ENCODE results near the gene DMRTA2. TPM values are rescaled to one million over a fixed set of nuclear protein-coding genes. Genes with fewer than 3 reads are reported as not detected.

Gene DMRTA2
- total and polyA plus RNA-seq, 2 donors (not counting 3 experiments of a cell fraction or from before 2014, with no cell fraction given) = not detected

- Histone ChIP-seq H3K27me3 (ENCODE audit: control insufficient read depth in 2 of 2, insufficient read depth in 2 of 2, low read length in 2 of 2) (no peaks in the 10 kb centered on the region), H3K36me3 (ENCODE audit: control insufficient read depth in 2 of 2, extremely low read depth in 1 of 2, insufficient read depth in 2 of 2, low read length in 2 of 2) (no peaks in the 10 kb centered on the region), H4K20me1 (replicated peaks; ENCODE audit: control insufficient read depth, extremely low read depth, insufficient read depth, low read length) (no peaks in the 10 kb centered on the region), H3K4me2 (ENCODE audit: insufficient read depth, low read length) (no peak overlapping the region), H3K27ac (ENCODE audit: insufficient read depth, low read depth, low read length) (no peak overlapping the region), H2AFZ (ENCODE audit: low read depth, low read length) (no peak overlapping the region), H3K4me3 (replicated peaks in 1 of 3; ENCODE audit: insufficient read depth in 1 of 3, low read depth in 1 of 3, low read length in 3 of 3) (no peak overlapping the region), H3K9ac (replicated peaks; ENCODE audit: extremely low read depth, insufficient read depth, low read length) (no peak overlapping the region), H3K9me3 (replicated peaks; ENCODE audit: control insufficient read depth, insufficient read depth, low read length) (no peaks in the 10 kb centered on the region), H3K9me1 (replicated peaks; ENCODE audit: control insufficient read depth, extremely low read depth, insufficient read depth, low read length) (no peaks in the 10 kb centered on the region), H3K4me1 (ENCODE audit: control insufficient read depth, extremely low read depth, insufficient read depth, low read length) (no peaks in the 10 kb centered on the region), H3K79me2 (ENCODE audit: control insufficient read depth, insufficient read depth, low read length) (no peaks in the 10 kb centered on the region)
- dilution Hi-C loops (cut with MboI; ENCODE audit: extremely low pct_ligation_motif_present, low sequenced_read_pairs) = no loop called here
- FAIRE-seq (no peak), DNase-seq (ENCODE audit: low read depth, low spot score) (no peak)
- no TSS peak for BruUV-seq (replicated peaks)
- intact Hi-C loops (cut with micrococcal nuclease) = no loop called here
- ChIA-PET POLR2A (no interaction called here), CTCF (interaction anchor here (1.5 kb wide), 1 partner anchor 8 kb away, joined by 4 read pairs; no protein-coding TSS in a partner anchor)
- TF ChIP-seq POLR2AphosphoS5 (IDR thresholded peaks at IDR 0.05; ENCODE audit: insufficient read depth, low read depth, low read length) (no peak), FOS (IDR thresholded peaks at IDR 0.05; ENCODE audit: borderline replicate concordance, insufficient read depth, low read length) (no peak), JUN (IDR thresholded peaks at IDR 0.05; ENCODE audit: borderline replicate concordance, insufficient read depth, insufficient read length, low read depth) (no peak), GATA2 (IDR thresholded peaks at IDR 0.05; ENCODE audit: insufficient read depth, insufficient read length, low read depth, low read length) (no peak), MAX (IDR thresholded peaks at IDR 0.05; ENCODE audit: insufficient read depth, insufficient read length) (no peak)
These were observed 29.5 kb upstream of the DMRTA2 start for GRCh38 chr1:50452700-50453099.

GRCh38 chr1:50450861-50451653 is 27.8 kb upstream of the DMRTA2 start:
- TF ChIP-seq POLR2AphosphoS5 (IDR thresholded peaks at IDR 0.05; ENCODE audit: insufficient read depth, low read depth, low read length) (no peak), CTCF (IDR thresholded peaks at IDR 0.05; ENCODE audit: extremely low read depth in 1 of 2, insufficient read depth in 1 of 2, low read depth in 1 of 2, low read length in 2 of 2) (no peak)
- Histone ChIP-seq H3K27ac (ENCODE audit: insufficient read depth, low read depth, low read length) (no peak overlapping the region), H4K20me1 (replicated peaks; ENCODE audit: control insufficient read depth, extremely low read depth, insufficient read depth, low read length) (no peaks in the 10 kb centered on the region), H3K9ac (replicated peaks; ENCODE audit: extremely low read depth, insufficient read depth, low read length) (no peak overlapping the region), H3K36me3 (ENCODE audit: control insufficient read depth in 2 of 2, extremely low read depth in 1 of 2, insufficient read depth in 2 of 2, low read length in 2 of 2) (no peaks in the 10 kb centered on the region), H2AFZ (ENCODE audit: low read depth, low read length) (no peak overlapping the region), H3K27me3 (ENCODE audit: control insufficient read depth in 2 of 2, insufficient read depth in 2 of 2, low read length in 2 of 2) (no peaks in the 10 kb centered on the region), H3K9me1 (replicated peaks; ENCODE audit: control insufficient read depth, extremely low read depth, insufficient read depth, low read length) (no peaks in the 10 kb centered on the region), H3K4me3 (replicated peaks in 1 of 3; ENCODE audit: insufficient read depth in 1 of 3, low read depth in 1 of 3, low read length in 3 of 3) (no peak overlapping the region), H3K79me2 (ENCODE audit: control insufficient read depth, insufficient read depth, low read length) (no peaks in the 10 kb centered on the region), H3K4me1 (ENCODE audit: control insufficient read depth, extremely low read depth, insufficient read depth, low read length) (no peaks in the 10 kb centered on the region), H3K4me2 (ENCODE audit: insufficient read depth, low read length) (no peak overlapping the region), H3K9me3 (replicated peaks; ENCODE audit: control insufficient read depth, insufficient read depth, low read length) (no peaks in the 10 kb centered on the region)
- POLR2A ChIA-PET = no interaction called here
- intact Hi-C loops (cut with micrococcal nuclease) = no loop called here
- FAIRE-seq (no peak), DNase-seq (ENCODE audit: low read depth, low spot score) (no peak)
- dilution Hi-C loops (cut with MboI; ENCODE audit: extremely low pct_ligation_motif_present, low sequenced_read_pairs) = no loop called here
- CTCF ChIA-PET = interaction anchor here (1.5 kb wide), 1 partner anchor 9 kb away, joined by 4 read pairs; no protein-coding TSS in a partner anchor
- BruUV-seq (replicated peaks) = no TSS peak

Data from endothelial cell of umbilical vein (primary cell).